ENCODE results near the gene TIMP3.

TIMP3 gene

DNA sequence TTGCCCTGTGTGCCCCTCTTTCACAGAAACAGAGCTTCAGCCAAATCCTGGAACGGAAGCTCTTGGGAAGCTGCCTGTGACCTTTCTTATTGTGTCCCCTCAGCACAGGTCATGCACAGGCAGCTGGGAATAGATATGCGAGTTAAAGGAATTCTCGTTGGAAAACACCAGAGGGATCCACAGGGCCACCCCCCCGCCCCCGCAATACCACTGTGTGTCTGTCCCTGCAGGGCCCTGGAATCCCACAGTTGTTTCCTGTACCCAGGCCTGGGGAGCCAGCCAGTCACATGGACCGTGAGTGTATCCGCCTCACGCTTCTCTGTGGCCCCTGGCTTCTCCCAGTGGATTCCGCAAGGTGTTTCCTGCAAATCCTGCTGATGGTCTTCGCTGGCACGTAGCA is 29.0 kb downstream of the TIMP3 start:
- no peak overlapping the region for H3K9ac ChIP-seq (ENCODE audit: low read length in 2 of 2)
- H3K36me3 ChIP-seq (ENCODE audit: control insufficient read depth in 2 of 2, insufficient read depth in 2 of 2, low read length in 2 of 2), result peaks cover 8 to 11% of the 10 kb centered on the region in 2 donors
- peak overlapping the region; percentile 66 for H3K27ac ChIP-seq (ENCODE audit: low read length)
- H3K4me3 ChIP-seq (ENCODE audit: low read length in 2 of 2), result peak overlapping the region in 1 of 2 donors; percentile 15
- no peaks in the 10 kb centered on the region for H3K9me3 ChIP-seq (ENCODE audit: control insufficient read depth in 2 of 2, low read length in 2 of 2)
- H3K27me3 ChIP-seq (ENCODE audit: control insufficient read depth in 1 of 2, insufficient read depth in 2 of 2, low read length in 2 of 2), result no peaks in the 10 kb centered on the region
- peaks cover 74% of the 10 kb centered on the region for H3K4me1 ChIP-seq (ENCODE audit: control insufficient read depth, insufficient read depth, low read length)

DNA sequence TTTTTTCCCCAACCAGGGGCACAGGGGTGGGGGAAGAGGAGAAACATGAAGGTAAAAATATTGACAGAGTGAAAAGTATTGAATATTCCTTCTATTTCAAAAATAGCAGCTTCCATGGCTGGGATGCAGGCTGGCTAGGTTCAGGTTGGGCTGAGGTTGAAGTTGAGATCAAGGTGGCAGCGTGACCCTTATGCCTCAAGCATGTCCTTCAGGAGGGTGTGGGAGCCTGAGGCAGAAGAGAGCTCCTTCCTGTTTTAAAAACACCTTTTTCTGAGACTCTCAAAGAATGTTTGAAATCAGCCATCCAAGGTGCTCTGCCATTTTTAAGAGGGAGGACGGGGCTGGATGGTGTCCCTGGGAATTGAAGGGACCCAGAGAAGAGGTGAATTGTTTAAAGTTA is 29.5 kb downstream of the TIMP3 start:
- H3K9me3 ChIP-seq (ENCODE audit: control insufficient read depth in 2 of 2, low read length in 2 of 2), result no peaks in the 10 kb centered on the region
- peaks cover 8 to 13% of the 10 kb centered on the region in 2 donors for H3K36me3 ChIP-seq (ENCODE audit: control insufficient read depth in 2 of 2, insufficient read depth in 2 of 2, low read length in 2 of 2)
- no peaks in the 10 kb centered on the region for H3K27me3 ChIP-seq (ENCODE audit: control insufficient read depth in 1 of 2, insufficient read depth in 2 of 2, low read length in 2 of 2)
- H3K27ac ChIP-seq (ENCODE audit: low read length), result peak overlapping the region; percentile 66
- peak overlapping the region in 1 of 2 donors; percentile 15 for H3K4me3 ChIP-seq (ENCODE audit: low read length in 2 of 2)
- peak overlapping the region in 1 of 2 donors; percentile 7 for H3K9ac ChIP-seq (ENCODE audit: low read length in 2 of 2)
- peaks cover 73% of the 10 kb centered on the region for H3K4me1 ChIP-seq (ENCODE audit: control insufficient read depth, insufficient read depth, low read length)

DNA sequence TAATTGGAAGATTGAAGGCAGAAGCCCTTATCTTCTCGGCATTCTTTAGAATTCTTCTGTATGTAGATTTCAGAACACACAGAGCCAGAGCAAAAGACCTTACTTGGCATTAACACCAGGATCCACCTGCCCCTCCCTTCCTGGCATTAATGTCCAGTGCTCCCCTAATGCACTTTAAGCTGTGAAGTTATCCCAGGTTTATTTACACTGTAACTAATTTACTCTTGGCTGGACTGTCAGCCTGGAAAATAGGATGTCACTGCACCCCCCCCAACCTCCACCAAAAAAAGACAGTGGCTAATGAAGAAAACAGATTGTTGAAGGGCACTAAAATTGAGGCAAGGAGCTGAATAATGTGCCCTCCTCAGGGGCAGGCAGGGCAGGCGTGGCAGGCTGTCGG is 30.1 kb downstream of the TIMP3 start:
- Histone ChIP-seq H3K36me3 (ENCODE audit: control insufficient read depth in 2 of 2, insufficient read depth in 2 of 2, low read length in 2 of 2) (peaks cover 8 to 13% of the 10 kb centered on the region in 2 donors), H3K4me3 (ENCODE audit: low read length in 2 of 2) (peak overlapping the region; percentile 9 to 22), H3K9me3 (ENCODE audit: control insufficient read depth in 2 of 2, low read length in 2 of 2) (no peaks in the 10 kb centered on the region), H3K27ac (ENCODE audit: low read length) (peak overlapping the region; percentile 66), H3K27me3 (ENCODE audit: control insufficient read depth in 1 of 2, insufficient read depth in 2 of 2, low read length in 2 of 2) (no peaks in the 10 kb centered on the region), H3K4me1 (ENCODE audit: control insufficient read depth, insufficient read depth, low read length) (peaks cover 68% of the 10 kb centered on the region), H3K9ac (ENCODE audit: low read length in 2 of 2) (peak overlapping the region in 1 of 2 donors; percentile 7)

DNA sequence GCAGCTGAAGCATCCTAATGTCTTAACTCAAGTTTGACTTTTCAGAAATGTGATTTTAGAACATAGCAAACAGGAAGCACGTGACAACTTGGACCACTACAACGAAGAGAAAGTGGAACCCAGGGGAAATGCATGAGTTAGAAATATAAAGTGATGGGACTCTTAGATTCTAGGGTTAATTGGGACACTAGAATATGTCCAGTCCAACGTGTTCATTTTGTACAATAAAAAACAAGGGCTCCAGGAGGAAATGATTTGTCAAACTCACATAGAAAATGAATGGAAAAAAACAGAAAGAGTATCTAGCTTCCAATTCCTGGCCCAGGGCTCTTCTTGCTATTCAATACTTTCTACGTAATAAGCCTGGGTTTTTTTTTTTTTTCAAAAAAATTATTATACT is 30.7 kb downstream of the TIMP3 start:
- Histone ChIP-seq H3K27ac (ENCODE audit: low read length) (peak overlapping the region; percentile 66), H3K9me3 (ENCODE audit: control insufficient read depth in 2 of 2, low read length in 2 of 2) (no peaks in the 10 kb centered on the region), H3K4me3 (ENCODE audit: low read length in 2 of 2) (no peak overlapping the region), H3K27me3 (ENCODE audit: control insufficient read depth in 1 of 2, insufficient read depth in 2 of 2, low read length in 2 of 2) (no peaks in the 10 kb centered on the region), H3K9ac (ENCODE audit: low read length in 2 of 2) (peak overlapping the region in 1 of 2 donors; percentile 7), H3K4me1 (ENCODE audit: control insufficient read depth, insufficient read depth, low read length) (peaks cover 68% of the 10 kb centered on the region), H3K36me3 (ENCODE audit: control insufficient read depth in 2 of 2, insufficient read depth in 2 of 2, low read length in 2 of 2) (peaks cover 8 to 13% of the 10 kb centered on the region in 2 donors)

DNA sequence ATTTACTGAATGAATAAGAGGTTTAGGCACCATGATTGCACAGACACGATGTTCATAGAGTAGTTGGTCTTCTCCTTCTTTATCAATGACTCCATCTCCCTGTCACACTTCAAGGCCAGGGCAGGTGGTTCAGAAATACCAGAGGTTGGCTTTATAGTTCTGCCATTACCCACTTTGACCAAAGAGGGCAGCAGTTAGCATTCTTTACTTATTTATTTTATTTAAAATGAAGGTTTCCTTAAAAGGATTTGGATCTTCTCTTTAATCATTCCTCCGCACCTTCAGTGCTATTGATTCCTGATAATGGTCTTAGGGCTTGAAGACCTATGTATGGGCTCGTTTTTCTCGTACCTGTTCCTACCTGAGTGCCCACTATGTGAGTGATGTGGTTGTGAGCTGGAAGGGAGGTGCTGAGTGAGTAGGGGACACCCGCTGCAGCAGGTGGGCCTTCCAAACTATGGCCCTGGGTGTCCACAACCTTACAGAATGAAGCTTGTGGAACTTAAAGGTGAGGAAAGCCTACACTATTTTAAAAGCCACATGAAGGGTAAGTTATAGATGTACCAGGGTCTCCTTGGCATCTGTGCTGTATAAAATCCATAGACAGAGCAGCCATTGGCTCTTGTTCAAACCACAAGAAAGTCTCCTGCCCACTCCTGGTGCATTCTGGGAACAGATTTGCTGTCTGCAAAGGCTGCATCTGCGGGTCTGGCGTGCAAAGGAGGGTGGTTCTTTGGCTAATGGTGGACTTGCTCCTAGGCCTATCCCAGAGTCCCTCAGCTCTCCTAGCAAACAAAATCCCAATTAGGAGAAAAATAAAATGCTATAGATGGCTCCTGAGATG is 35.0 kb downstream of the TIMP3 start:
- no peak overlapping the region for H3K4me3 ChIP-seq (ENCODE audit: low read length in 2 of 2)
- peak overlapping the region; percentile 67 for H3K27ac ChIP-seq (ENCODE audit: low read length)
- peaks cover 8 to 13% of the 10 kb centered on the region in 2 donors for H3K36me3 ChIP-seq (ENCODE audit: control insufficient read depth in 2 of 2, insufficient read depth in 2 of 2, low read length in 2 of 2)
- no peaks in the 10 kb centered on the region for H3K9me3 ChIP-seq (ENCODE audit: control insufficient read depth in 2 of 2, low read length in 2 of 2)
- H3K4me1 ChIP-seq (ENCODE audit: control insufficient read depth, insufficient read depth, low read length), result peaks cover 67% of the 10 kb centered on the region
- no peaks in the 10 kb centered on the region for H3K27me3 ChIP-seq (ENCODE audit: control insufficient read depth in 1 of 2, insufficient read depth in 2 of 2, low read length in 2 of 2)
- no peak overlapping the region for H3K9ac ChIP-seq (ENCODE audit: low read length in 2 of 2)

DNA sequence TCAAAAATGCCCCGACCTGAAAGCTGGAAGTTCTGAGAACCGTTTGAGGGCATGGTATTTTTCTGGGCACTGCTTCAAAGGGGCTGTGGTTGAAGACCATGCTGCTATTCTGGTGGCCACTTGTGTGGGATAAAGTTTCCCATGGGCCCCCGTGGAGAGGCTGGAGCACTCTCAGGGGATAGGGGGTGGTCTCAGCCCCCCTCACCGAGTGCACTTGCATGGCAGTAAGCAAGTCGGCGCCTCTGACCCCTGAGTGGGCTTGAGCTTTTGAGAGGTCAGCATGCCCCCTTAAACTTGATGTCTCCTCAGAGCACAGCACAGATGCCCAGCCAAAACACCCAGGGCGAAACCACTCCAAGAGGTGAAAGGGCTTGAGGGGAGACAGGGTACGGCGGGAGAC is 35.6 kb downstream of the TIMP3 start:
- Histone ChIP-seq H3K36me3 (ENCODE audit: control insufficient read depth in 2 of 2, insufficient read depth in 2 of 2, low read length in 2 of 2) (peaks cover 10 to 13% of the 10 kb centered on the region in 2 donors), H3K4me1 (ENCODE audit: control insufficient read depth, insufficient read depth, low read length) (peaks cover 61% of the 10 kb centered on the region)

DNA sequence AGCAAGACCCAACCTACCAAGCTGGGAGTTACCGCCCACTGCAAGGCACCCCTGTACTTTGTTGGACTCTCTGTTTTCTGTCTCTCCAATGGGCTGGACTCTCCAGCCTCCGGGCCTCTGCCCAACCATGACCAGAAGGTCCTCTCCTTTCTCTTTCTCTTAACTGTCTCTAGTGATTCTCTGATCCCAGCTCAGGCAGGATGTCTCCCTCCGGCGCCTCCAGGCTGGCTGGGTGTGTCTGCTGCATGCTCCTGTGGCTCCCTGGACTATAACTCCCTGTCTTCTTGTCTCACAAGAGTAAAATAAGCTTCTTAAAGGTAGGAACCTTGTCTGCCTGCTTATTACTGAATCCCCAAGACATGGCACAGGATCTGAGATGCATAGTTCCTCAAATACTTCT is 36.3 kb downstream of the TIMP3 start:
- peaks cover 59% of the 10 kb centered on the region for H3K4me1 ChIP-seq (ENCODE audit: control insufficient read depth, insufficient read depth, low read length)
- H3K27me3 ChIP-seq (ENCODE audit: control insufficient read depth in 1 of 2, insufficient read depth in 2 of 2, low read length in 2 of 2), result no peaks in the 10 kb centered on the region
- no peaks in the 10 kb centered on the region for H3K9me3 ChIP-seq (ENCODE audit: control insufficient read depth in 2 of 2, low read length in 2 of 2)
- no peak overlapping the region for H3K4me3 ChIP-seq (ENCODE audit: low read length in 2 of 2)
- peaks cover 10% of the 10 kb centered on the region in 2 donors for H3K36me3 ChIP-seq (ENCODE audit: control insufficient read depth in 2 of 2, insufficient read depth in 2 of 2, low read length in 2 of 2)
- H3K9ac ChIP-seq (ENCODE audit: low read length in 2 of 2), result no peak overlapping the region
- H3K27ac ChIP-seq (ENCODE audit: low read length), result peak overlapping the region; percentile 67

More for the DNA sequence above, 35.6 kb downstream of the TIMP3 start:
- Histone ChIP-seq H3K27me3 (ENCODE audit: control insufficient read depth in 1 of 2, insufficient read depth in 2 of 2, low read length in 2 of 2) (no peaks in the 10 kb centered on the region), H3K27ac (ENCODE audit: low read length) (peak overlapping the region; percentile 67), H3K4me3 (ENCODE audit: low read length in 2 of 2) (no peak overlapping the region), H3K9me3 (ENCODE audit: control insufficient read depth in 2 of 2, low read length in 2 of 2) (no peaks in the 10 kb centered on the region), H3K9ac (ENCODE audit: low read length in 2 of 2) (no peak overlapping the region)

DNA sequence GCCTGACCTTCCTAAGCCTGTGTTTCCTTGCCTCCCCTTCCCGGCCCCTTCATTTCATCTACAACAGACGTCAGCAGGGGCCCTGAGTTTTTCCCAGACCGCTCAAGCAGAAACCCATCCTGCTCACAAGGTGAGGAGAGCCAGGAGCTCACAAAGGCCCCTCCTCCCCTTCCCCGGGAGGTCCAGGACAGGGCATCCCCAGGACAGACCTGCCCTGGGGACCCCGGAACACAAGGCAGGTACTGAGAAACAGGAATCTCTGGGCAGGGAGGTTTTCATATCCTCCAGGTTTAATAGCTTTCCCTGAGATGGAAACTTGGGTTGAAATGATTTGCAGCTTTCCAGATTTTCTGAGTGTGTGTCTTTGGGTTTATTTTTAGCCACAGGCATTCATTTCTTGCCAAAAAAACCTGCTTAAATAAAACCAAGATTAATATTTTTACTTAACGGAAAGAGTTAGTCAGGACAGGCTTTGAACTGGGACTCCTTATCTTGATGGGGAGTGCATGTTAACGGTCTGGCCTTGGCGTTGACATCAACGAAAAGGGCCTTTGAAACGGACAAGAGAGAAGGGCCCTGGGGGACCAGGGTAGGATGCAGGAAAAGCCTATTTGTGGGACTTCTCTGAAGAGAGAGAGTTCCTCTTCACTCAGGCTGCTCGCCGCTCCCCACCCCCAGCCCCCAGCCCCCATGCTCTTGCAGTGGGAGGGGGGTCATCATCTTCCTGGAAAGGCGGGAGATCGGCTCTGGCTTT is 38.5 kb downstream of the TIMP3 start:
- Histone ChIP-seq H3K27ac (ENCODE audit: low read length) (peak overlapping the region; percentile 67), H3K4me1 (ENCODE audit: control insufficient read depth, insufficient read depth, low read length) (peaks cover 55% of the 10 kb centered on the region), H3K36me3 (ENCODE audit: control insufficient read depth in 2 of 2, insufficient read depth in 2 of 2, low read length in 2 of 2) (peaks cover 9 to 11% of the 10 kb centered on the region in 2 donors), H3K9me3 (ENCODE audit: control insufficient read depth in 2 of 2, low read length in 2 of 2) (no peaks in the 10 kb centered on the region), H3K4me3 (ENCODE audit: low read length in 2 of 2) (peak overlapping the region; percentile 13 to 40), H3K27me3 (ENCODE audit: control insufficient read depth in 1 of 2, insufficient read depth in 2 of 2, low read length in 2 of 2) (no peaks in the 10 kb centered on the region), H3K9ac (ENCODE audit: low read length in 2 of 2) (peak overlapping the region in 1 of 2 donors; percentile 4)

DNA sequence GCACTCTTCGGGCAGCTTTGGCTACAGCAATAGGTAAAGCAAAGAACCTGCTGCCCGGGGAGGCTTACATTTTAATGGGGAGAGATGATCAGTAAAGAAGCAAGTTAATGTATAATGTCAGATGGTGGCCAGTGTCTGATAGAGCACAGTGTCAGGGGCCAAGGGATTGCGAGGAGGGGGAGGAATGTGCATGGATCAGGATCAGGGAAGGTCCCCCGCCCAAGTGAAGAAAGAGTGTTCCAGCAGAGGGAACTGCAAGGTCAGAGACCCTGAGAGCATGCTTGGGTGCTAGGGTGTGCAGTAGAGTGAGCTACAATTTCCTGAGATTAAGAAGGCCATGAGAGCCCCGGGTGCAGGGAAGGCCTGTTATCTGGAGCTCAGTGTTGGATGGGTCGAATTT is 39.7 kb downstream of the TIMP3 start:
- Histone ChIP-seq H3K4me1 (ENCODE audit: control insufficient read depth, insufficient read depth, low read length) (peaks cover 65% of the 10 kb centered on the region), H3K36me3 (ENCODE audit: control insufficient read depth in 2 of 2, insufficient read depth in 2 of 2, low read length in 2 of 2) (peaks cover 7 to 9% of the 10 kb centered on the region in 2 donors), H3K27me3 (ENCODE audit: control insufficient read depth in 1 of 2, insufficient read depth in 2 of 2, low read length in 2 of 2) (no peaks in the 10 kb centered on the region), H3K27ac (ENCODE audit: low read length) (peak overlapping the region; percentile 67), H3K9me3 (ENCODE audit: control insufficient read depth in 2 of 2, low read length in 2 of 2) (no peaks in the 10 kb centered on the region), H3K9ac (ENCODE audit: low read length in 2 of 2) (peak overlapping the region in 1 of 2 donors; percentile 34), H3K4me3 (ENCODE audit: low read length in 2 of 2) (no peak overlapping the region)

DNA sequence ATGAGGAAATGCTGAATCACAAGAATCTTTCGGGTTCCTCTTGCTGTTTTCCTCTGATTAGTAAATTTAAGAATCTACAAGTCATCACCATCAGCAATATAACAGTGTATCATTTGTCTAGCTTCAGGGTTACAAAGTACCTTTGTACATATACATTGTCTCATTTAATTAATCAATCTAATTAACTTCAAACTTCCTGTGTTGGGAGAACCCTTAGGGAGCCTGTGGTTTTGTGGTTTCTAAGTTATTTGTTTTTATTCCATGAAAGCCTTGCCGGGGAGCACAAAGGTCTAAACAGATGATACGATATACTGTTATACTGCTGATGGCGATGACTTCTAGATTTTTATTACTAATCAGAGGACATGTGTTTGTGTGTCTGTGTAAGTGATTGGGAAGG is 41.0 kb downstream of the TIMP3 start:
- Histone ChIP-seq H3K36me3 (ENCODE audit: control insufficient read depth in 2 of 2, insufficient read depth in 2 of 2, low read length in 2 of 2) (peaks cover 7 to 9% of the 10 kb centered on the region in 2 donors), H3K9ac (ENCODE audit: low read length in 2 of 2) (no peak overlapping the region), H3K9me3 (ENCODE audit: control insufficient read depth in 2 of 2, low read length in 2 of 2) (no peaks in the 10 kb centered on the region), H3K27ac (ENCODE audit: low read length) (no peak overlapping the region), H3K4me1 (ENCODE audit: control insufficient read depth, insufficient read depth, low read length) (peaks cover 67% of the 10 kb centered on the region), H3K27me3 (ENCODE audit: control insufficient read depth in 1 of 2, insufficient read depth in 2 of 2, low read length in 2 of 2) (no peaks in the 10 kb centered on the region), H3K4me3 (ENCODE audit: low read length in 2 of 2) (no peak overlapping the region)
